Activated naive CD8-positive, alpha-beta T cell (primary cell): Measurements from ENCODE around the gene COX14.

Source experiments
- H3K27ac Mint-ChIP-seq: one replicate; pipeline ENCODE4 v1.8.0; 2021; ENCODE audit warnings: mixed read lengths
- H3K27me3 Mint-ChIP-seq: one replicate; pipeline ENCODE4 v1.8.0; 2021; ENCODE audit warnings: mixed read lengths
- H3K36me3 Mint-ChIP-seq: one replicate; pipeline ENCODE4 v1.8.0; 2021; ENCODE audit warnings: mixed read lengths
- H3K4me1 Mint-ChIP-seq: one replicate; pipeline ENCODE4 v1.8.0; 2021; ENCODE audit warnings: low read depth, mixed read lengths
- H3K4me3 Mint-ChIP-seq: one replicate; pipeline ENCODE4 v1.8.0; 2021; ENCODE audit warnings: mild to moderate bottlenecking, mixed read lengths
- H3K9me3 Mint-ChIP-seq: one replicate; pipeline ENCODE4 v1.8.0; 2021; ENCODE audit warnings: low read depth, mixed read lengths

The COX14 gene

DNA sequence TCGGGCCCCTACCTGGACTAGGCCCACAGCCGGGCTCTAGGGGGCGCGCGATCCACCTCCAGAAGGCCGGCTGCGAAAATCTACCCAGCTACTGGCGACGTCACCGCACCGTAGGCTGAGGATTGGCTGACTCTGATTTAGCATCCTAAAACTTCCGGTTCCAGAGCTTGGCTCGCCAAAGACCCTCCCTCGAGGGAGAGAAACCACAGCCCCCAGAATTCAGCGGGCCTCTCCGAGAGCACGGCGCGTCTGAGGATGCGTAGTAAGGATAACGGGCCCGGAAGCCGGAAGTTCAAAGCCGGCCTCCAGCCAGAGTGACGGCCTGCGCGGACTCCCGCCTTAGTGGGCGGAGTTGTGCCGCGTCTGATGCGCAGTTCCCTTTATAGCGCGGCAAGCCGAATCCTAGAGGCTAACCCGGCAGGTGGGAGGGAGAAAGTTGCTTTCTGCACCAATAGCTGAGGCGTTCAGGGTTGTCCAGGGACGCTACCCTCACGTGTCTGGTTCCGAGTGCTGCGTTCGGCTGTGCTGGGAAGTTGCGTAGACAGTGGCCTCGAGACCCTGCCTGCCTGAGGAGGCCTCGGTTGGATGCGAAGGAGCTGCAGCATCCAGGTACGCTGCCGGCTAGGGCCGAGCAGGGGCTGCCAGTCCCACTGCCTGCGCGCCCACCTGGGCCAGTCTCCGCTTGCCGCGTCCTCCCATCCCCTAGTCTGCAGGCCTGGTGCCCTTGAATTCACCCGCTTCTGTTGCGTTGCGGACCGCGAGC, at the start of gene COX14:
Gene COX14 (plus strand): TSS at position 544 of the 763 bp plus-strand sequence. CDS start 7,808 bp downstream, outside the sequence.
- H3K9me3 Mint-ChIP-seq = no peaks in the 10 kb centered on the region
- no peaks in the 10 kb centered on the region for H3K27me3 Mint-ChIP-seq
- H3K36me3 Mint-ChIP-seq = peaks cover 2% of the 10 kb centered on the region
- peaks cover 34% of the 10 kb centered on the region for H3K4me1 Mint-ChIP-seq
- peak within 1 kb of the TSS; percentile 98 for H3K27ac Mint-ChIP-seq
- peak within 1 kb of the TSS; percentile 96 for H3K4me3 Mint-ChIP-seq

DNA sequence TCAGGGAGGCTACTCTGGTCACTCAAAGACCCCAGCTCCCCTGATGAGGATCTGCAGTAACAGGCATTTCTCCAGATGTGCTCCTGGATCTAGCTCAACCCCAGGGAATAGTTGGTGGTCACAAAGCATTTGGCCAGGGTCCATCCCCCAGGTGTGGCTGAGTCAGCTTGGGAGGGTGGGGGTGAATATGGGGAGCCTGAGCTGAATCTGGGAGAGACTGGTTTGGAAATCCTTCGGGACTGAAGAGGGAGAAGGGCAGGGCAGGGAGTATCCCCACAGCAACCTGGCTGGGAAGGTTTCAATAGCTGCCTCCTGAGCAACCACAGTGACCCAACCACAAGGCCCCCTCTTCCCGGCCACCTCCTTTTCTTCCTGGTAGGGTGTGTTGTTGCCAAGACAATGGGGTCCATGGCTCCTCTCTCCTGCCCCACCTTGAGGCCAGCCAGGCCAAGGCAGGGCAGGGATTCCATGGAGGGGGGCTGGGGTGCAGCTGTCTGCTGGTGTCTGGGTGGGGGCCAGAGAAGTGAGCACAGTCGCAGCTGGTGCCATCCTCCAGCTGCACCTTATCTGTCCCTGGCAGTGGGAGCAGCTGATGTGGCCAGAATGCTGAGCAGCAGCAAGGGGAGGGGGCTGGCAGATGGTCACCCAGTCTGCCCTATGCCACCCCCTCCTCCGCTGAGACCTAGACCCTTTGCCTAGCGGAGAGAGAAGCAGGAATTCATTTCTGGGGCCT, 49.1 kb upstream of the COX14 start:
- no peaks in the 10 kb centered on the region for H3K27me3 Mint-ChIP-seq
- no peak overlapping the region for H3K4me3 Mint-ChIP-seq
- peaks cover 31% of the 10 kb centered on the region for H3K4me1 Mint-ChIP-seq
- no peaks in the 10 kb centered on the region for H3K9me3 Mint-ChIP-seq
- peaks cover 4% of the 10 kb centered on the region for H3K36me3 Mint-ChIP-seq
- H3K27ac Mint-ChIP-seq = no peak overlapping the region

DNA sequence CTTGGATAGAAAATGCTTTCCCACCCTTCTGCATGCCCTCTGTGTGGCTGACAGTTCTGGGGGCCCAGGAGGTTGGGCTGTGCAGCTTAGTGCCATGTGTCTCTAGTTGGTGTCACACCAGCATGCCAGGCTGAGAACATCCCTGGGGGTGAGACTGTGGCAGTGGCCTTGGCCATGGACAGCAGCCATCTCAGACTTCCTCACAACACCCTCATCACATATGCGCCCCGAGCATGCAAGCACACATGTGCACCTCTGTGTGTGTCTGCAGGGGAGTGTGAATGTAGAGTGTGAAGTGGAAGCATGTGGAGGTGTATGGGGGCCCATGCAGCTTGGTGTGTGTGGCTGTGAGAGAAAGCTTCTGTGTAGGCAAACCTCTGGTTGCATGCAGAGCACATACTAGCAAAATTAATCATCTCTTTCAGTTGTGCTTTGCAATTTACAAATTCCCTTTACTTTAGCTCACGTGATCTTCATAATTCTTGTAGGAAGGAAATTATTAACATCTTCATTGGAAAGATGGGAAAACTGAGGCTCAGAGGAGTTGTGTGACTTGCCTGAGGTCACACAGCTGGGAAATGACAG, 46.2 kb upstream of the COX14 start:
- no peaks in the 10 kb centered on the region for H3K9me3 Mint-ChIP-seq
- peaks cover 6% of the 10 kb centered on the region for H3K36me3 Mint-ChIP-seq
- no peak overlapping the region for H3K27ac Mint-ChIP-seq
- peaks cover 12% of the 10 kb centered on the region for H3K4me1 Mint-ChIP-seq
- H3K4me3 Mint-ChIP-seq = no peak overlapping the region
- no peaks in the 10 kb centered on the region for H3K27me3 Mint-ChIP-seq

DNA sequence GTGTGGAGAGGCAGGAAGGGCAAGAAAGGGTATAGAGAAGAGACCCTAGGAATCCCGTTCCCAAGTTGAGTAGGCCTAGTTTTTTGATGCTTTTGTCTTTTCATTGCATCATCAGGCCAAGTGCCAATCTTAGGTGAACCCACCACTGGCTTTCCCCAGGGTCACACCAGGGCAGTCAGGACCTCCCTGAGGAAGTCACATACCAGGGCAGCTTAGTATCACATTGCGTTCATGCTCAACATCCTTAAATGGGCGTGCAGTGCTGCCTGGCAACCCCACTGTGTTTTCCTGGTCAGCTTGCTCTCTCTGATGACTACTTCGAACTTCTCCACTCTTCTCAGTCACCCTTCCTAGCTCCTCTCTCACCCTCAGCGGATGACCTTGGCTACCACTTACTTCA, 45.6 kb upstream of the COX14 start:
- no peaks in the 10 kb centered on the region for H3K27me3 Mint-ChIP-seq
- no peak overlapping the region for H3K4me3 Mint-ChIP-seq

DNA sequence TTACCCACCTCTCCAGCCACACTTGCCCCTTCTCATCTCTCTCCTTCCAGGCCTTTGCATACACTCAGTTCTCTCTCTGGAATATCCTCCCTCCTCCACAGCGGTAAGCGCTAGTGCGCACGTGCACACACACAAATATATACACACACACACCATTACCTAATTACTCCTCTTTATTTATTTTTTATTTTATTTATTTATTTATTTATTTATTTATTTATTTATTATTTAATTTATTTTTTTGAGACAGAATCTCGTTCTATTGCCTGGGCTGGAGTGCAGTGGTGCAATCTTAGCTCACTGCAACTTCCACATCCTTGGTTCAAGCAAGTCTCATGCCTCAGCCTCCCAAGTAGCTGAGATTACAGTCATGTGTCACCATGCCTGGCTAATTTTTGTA, 43.0 kb upstream of the COX14 start:
- Mint-ChIP-seq H3K27ac (no peak overlapping the region), H3K4me1 (peaks cover 4% of the 10 kb centered on the region), H3K27me3 (no peaks in the 10 kb centered on the region), H3K9me3 (no peaks in the 10 kb centered on the region), H3K36me3 (peaks cover 2% of the 10 kb centered on the region), H3K4me3 (no peak overlapping the region)

More for the DNA sequence above, 45.6 kb upstream of the COX14 start:
- H3K4me1 Mint-ChIP-seq = peaks cover 6% of the 10 kb centered on the region
- no peak overlapping the region for H3K27ac Mint-ChIP-seq
- peaks cover 5% of the 10 kb centered on the region for H3K36me3 Mint-ChIP-seq
- no peaks in the 10 kb centered on the region for H3K9me3 Mint-ChIP-seq

DNA sequence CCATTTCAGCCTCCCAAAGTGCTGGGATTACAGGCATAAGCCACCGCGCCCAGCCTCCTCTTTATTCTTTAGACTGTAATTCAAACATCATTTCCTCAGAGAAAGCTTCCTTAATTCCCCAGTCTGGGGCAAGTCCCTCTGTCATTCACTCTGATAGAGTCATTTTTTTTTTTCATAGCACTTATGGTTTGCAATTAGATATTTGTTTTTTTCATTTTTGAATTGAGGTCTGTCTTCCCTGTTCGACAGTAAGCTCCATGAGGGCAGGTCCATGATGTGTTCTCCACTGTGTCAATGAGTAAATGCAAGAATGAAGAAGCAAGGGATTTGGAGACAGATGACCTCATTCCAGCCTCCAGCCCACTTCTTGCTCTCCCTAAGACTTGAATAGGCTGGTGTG, 42.5 kb upstream of the COX14 start:
- H3K4me3 Mint-ChIP-seq = no peak overlapping the region
- H3K27me3 Mint-ChIP-seq = no peaks in the 10 kb centered on the region
- H3K27ac Mint-ChIP-seq = no peak overlapping the region
- H3K36me3 Mint-ChIP-seq = peaks cover 2% of the 10 kb centered on the region
- H3K4me1 Mint-ChIP-seq = peaks cover 4% of the 10 kb centered on the region
- no peaks in the 10 kb centered on the region for H3K9me3 Mint-ChIP-seq

DNA sequence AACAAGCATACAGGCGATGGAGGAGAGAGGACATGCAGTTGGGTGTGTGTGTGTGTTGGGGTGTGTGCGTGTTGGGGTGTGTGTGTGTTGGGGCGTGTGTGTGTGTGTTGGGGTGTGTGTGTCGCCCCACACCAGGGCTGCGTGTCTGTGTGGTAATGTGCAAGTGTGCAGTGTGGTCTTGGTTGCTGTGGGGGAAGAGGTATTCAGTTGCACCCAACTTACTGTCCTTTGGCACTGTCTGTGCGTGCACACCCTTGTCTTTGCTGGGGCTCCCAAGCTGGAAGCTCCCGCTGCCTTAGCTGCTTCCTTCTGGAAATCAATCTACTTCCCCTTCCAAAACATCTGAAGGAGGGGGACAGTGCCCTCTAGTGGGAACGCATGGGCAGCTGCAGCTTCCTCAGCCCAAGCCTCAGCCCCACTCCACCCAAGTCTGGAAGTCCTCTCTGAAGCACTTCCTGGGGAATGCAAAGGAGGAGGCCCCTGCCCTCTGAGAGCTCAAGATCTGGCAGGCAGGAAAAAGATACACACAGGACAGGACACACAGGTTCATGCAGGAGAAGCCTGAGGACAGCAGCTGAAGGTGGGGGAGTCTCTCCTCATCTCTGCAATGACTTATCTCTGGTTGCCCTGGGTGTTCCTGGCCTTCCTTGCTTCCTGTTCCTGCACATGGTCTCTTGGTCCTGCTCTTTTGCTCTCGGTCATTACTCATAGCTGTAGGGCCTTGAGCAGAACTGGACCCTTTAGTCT, 41.5 kb upstream of the COX14 start:
- peaks cover 2% of the 10 kb centered on the region for H3K36me3 Mint-ChIP-seq
- no peak overlapping the region for H3K4me3 Mint-ChIP-seq
- H3K27ac Mint-ChIP-seq = no peak overlapping the region
- H3K27me3 Mint-ChIP-seq = no peaks in the 10 kb centered on the region
- peaks cover 7% of the 10 kb centered on the region for H3K4me1 Mint-ChIP-seq
- H3K9me3 Mint-ChIP-seq = no peaks in the 10 kb centered on the region

DNA sequence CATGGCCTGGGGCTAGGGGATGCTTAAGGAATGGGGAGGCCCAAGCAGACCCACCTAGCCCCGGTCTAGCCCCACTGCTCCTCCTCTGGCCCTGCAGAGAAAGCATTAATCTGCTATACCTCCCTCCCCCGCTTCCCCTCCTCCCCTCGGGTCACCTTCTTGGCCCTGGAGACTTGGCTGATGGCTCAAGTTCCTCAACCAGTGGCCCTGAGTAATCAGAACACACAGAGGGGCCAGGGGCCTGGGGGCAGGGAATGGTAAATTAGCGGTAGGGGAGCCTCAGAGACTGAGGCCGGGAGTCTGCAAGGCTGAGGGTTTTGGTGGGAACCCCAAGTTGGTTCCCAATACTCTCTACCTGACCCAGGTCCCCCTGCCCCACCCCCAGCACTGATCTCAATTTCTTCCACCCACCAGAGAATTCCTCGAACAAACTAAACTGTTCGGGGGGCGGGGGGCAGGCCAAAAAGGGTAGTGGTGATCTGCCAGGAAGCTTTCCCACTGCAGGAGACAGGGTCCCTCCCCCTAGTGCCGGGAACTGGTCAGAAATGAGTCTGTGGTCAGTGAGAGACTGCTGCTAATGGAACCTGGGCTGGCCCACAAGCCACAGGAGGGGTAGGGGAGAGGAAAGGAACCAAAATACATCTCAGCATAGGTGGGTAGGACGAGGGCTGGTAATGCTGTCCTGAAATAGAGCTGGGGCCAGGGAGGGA, 39.7 kb upstream of the COX14 start:
- Mint-ChIP-seq H3K9me3 (no peaks in the 10 kb centered on the region), H3K27ac (no peak overlapping the region), H3K4me1 (peaks cover 7% of the 10 kb centered on the region), H3K27me3 (no peaks in the 10 kb centered on the region), H3K36me3 (peaks cover 2% of the 10 kb centered on the region), H3K4me3 (no peak overlapping the region)

DNA sequence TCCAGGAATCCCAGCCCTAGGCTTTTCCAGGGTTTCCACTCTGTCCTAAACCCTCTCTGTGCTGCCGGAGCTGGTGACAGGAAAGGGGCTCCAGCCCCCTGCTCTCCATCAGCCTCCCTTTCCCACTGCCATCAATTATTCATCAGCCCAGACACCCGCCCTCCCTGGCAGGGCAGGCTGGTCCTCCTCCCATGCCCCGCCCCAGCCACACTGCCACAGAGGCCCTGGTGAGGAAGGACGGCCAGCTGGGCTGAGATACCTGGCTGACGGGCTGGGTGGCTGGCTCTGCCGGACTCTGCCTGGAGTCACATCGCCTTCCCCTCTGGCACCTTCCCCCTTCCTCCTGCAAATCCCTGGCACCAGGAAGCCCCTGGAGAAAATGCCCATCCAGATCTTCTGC, 38.8 kb upstream of the COX14 start:
- Mint-ChIP-seq H3K27me3 (no peaks in the 10 kb centered on the region), H3K4me1 (peaks cover 7% of the 10 kb centered on the region), H3K4me3 (no peak overlapping the region), H3K9me3 (no peaks in the 10 kb centered on the region), H3K36me3 (peaks cover 2% of the 10 kb centered on the region), H3K27ac (no peak overlapping the region)

DNA sequence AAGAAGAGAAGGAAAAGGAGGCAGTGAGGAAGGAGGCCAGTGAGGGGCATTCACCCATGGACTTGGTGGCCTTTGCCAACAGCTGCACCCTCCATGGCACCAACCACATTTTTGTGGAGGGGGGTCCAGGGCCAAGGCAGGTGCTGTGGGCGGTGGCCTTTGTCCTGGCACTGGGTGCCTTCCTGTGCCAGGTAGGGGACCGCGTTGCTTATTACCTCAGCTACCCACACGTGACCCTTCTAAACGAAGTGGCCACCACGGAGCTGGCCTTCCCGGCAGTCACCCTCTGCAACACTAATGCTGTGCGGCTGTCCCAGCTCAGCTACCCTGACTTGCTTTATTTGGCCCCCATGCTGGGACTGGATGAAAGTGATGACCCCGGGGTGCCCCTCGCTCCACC, 38.3 kb upstream of the COX14 start:
- no peak overlapping the region for H3K27ac Mint-ChIP-seq
- H3K4me1 Mint-ChIP-seq = peaks cover 7% of the 10 kb centered on the region

DNA sequence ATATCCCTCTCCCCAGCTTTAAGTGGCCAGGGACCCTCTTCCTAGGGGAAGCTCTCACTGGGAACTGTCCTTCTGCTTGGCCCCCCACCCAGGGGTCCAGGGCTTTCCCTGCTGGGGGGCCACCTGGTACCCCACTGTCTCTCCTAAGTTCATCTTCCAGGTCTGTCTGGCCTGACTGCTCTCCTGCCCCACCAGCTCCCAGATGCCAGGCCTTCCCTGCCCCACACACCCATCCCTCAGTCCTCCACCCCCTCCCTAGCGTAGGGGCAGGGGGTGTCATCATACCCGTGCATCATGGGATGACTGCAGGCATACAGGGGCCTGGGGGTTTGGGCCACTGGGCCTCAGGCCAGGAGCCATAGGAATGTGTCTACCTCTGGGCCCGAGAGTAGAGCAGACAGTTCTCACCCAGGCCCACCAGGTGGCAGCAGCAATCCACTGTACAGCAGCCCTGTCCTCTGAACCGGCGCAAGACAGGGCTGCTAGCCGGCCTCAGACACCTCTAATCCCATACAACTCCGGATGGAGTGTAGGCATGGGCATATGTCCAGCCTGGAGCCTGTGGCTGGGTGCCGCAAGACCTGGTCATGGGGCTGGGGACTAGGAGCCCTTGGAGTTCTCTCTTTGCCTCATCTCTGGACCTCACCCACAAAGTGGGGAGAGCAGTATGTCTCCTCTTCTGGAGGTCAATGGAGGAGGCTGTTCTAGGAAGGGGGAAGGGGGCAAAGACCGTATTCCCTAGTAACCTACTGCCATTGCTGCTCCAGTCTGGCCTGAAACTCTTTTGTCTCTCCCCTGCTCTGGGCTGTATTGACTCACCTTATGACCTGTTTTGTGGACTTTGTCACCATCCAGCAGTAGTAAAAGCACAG, 36.9 kb upstream of the COX14 start:
- no peaks in the 10 kb centered on the region for H3K27me3 Mint-ChIP-seq
- no peak overlapping the region for H3K27ac Mint-ChIP-seq
- no peaks in the 10 kb centered on the region for H3K36me3 Mint-ChIP-seq

More for the DNA sequence above, 38.3 kb upstream of the COX14 start:
- Mint-ChIP-seq H3K27me3 (no peaks in the 10 kb centered on the region), H3K4me3 (no peak overlapping the region), H3K36me3 (peaks cover 2% of the 10 kb centered on the region), H3K9me3 (no peaks in the 10 kb centered on the region)

DNA sequence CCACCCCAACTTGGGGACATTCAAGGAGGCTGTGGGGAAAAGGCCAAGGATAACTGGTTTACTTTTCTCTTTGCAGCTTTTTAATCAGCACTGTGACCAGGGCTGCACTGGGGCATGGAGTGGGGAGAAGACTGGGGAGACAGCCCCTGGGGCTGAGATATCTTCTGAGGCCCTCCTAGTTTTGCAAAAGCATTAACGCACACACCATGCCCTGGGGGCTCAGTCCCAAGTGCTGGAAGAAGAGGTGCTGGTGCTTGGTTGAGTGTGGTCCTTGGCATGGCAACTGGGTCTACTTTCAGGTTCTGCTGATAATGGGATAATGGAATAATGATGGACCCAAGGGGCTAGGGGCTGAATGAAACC, 36.2 kb upstream of the COX14 start:
- H3K4me3 Mint-ChIP-seq = no peak overlapping the region
- H3K9me3 Mint-ChIP-seq = no peaks in the 10 kb centered on the region
- no peaks in the 10 kb centered on the region for H3K27me3 Mint-ChIP-seq
- no peak overlapping the region for H3K27ac Mint-ChIP-seq
- no peaks in the 10 kb centered on the region for H3K36me3 Mint-ChIP-seq
- peaks cover 4% of the 10 kb centered on the region for H3K4me1 Mint-ChIP-seq

More for the DNA sequence above, 36.9 kb upstream of the COX14 start:
- H3K9me3 Mint-ChIP-seq = no peaks in the 10 kb centered on the region
- peaks cover 7% of the 10 kb centered on the region for H3K4me1 Mint-ChIP-seq
- no peak overlapping the region for H3K4me3 Mint-ChIP-seq

DNA sequence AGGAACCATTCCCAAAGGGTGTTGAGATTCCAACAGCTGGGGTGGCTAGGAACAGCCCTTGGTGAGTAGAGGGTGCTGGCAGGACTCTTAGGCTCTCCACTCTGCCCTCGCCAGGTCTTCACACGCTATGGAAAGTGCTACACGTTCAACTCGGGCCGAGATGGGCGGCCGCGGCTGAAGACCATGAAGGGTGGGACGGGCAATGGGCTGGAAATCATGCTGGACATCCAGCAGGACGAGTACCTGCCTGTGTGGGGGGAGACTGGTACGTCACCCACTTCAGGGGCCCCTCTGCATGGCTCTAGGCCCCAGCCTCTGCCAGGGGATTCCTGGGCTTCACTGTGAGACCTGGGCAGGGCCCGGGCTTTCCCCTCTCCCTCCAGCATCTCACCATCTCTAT, 34.9 kb upstream of the COX14 start:
- H3K27ac Mint-ChIP-seq = no peak overlapping the region
- H3K4me3 Mint-ChIP-seq = no peak overlapping the region
- no peaks in the 10 kb centered on the region for H3K27me3 Mint-ChIP-seq
- no peaks in the 10 kb centered on the region for H3K36me3 Mint-ChIP-seq
- H3K9me3 Mint-ChIP-seq = no peaks in the 10 kb centered on the region
- H3K4me1 Mint-ChIP-seq = peaks cover 4% of the 10 kb centered on the region

DNA sequence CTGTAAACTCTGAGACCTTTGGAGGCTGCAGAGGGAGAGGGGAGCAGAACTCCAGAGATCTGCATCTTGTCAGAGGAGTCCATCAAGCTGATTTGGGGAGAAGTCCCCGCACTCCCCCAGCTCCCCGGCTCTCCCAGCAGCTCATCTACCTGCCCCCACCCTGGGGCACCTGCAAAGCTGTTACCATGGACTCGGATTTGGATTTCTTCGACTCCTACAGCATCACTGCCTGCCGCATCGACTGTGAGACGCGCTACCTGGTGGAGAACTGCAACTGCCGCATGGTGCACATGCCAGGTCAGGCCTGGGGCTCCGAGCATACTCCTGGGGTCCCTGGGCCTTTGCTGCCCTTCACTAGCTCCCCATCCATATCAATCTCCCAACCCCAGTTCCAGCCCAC, 33.8 kb upstream of the COX14 start:
- Mint-ChIP-seq H3K27me3 (no peaks in the 10 kb centered on the region), H3K4me3 (no peak overlapping the region), H3K27ac (no peak overlapping the region), H3K9me3 (no peaks in the 10 kb centered on the region), H3K4me1 (peaks cover 4% of the 10 kb centered on the region), H3K36me3 (no peaks in the 10 kb centered on the region)
